ENCODE data around the gene CGNL1. TPM values are rescaled to one million over a fixed set of nuclear protein-coding genes. Genes with fewer than 3 reads are reported as not detected.

CGNL1 gene
- total and polyA plus RNA-seq, 11 donors: 3.8 to 40.0 (median 23.4) TPM

DNA sequence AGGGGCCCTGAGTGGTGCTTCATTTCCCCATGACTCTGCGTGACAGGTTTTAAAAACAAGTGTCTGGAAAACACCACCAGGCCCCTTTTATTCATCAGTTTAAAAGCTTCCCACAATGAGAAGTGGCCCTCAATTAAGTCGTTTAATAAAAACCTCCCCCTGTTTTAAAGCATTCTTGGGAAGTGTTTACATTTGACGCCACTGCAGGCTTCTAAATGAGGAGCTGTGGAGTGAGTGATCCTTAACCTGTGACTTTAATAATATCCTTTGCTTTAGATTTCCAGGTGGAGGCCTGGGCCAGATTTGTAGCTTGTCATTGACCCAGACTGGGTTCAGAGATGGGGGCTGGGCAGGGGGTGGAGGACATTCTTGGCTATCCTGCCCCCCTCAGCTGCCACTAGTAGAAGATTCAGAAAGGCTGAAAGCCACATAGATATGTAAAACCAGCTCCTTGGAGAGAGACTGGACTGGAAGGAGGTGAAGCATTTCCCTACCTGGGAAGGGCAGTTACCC is 11.3 kb downstream of the CGNL1 start:
- intact Hi-C loops (cut with DNase I): no loop called here
- peak overlapping the region in 8 of 12 donors; percentile 17 to 67 (median 52) for H3K27ac ChIP-seq
- 51 to 68% (median 55%) methylated on average over 3 of the region's 3 CpGs for WGBS, 4 donors
- H3K4me1 ChIP-seq: peaks cover 0 to 67% (median 26%) of the 10 kb centered on the region in 12 donors
- H3K27me3 ChIP-seq: no peaks in the 10 kb centered on the region
- DNase-seq (no peak), ATAC-seq (no peak)
- no peaks in the 10 kb centered on the region for H3K9me3 ChIP-seq
- no peaks in the 10 kb centered on the region for H3K36me3 ChIP-seq
- H3K4me3 ChIP-seq: no peak overlapping the region
- TF ChIP-seq CTCF (IDR thresholded peaks at IDR 0.05) (no peak), POLR2A (IDR thresholded peaks at IDR 0.05) (no peak)

GRCh38 chr15:57388464-57388863 is 12.2 kb downstream of the CGNL1 start:
- no peaks in the 10 kb centered on the region for H3K36me3 ChIP-seq
- peaks cover 0 to 60% (median 22%) of the 10 kb centered on the region in 12 donors for H3K4me1 ChIP-seq
- TF ChIP-seq POLR2A (IDR thresholded peaks at IDR 0.05) (no peak), CTCF (IDR thresholded peaks at IDR 0.05) (no peak)
- intact Hi-C loops (cut with DNase I): no loop called here
- ATAC-seq (peak in 3 of 4 donors; percentile 21 to 44 (median 43)), DNase-seq (no peak)
- no peaks in the 10 kb centered on the region for H3K9me3 ChIP-seq
- H3K4me3 ChIP-seq: no peak overlapping the region
- 40 to 60% (median 55%) methylated on average over 6 of the region's 6 CpGs for WGBS, 4 donors
- no peaks in the 10 kb centered on the region for H3K27me3 ChIP-seq
- H3K27ac ChIP-seq: peak overlapping the region in 8 of 12 donors; percentile 17 to 67 (median 52)

DNA sequence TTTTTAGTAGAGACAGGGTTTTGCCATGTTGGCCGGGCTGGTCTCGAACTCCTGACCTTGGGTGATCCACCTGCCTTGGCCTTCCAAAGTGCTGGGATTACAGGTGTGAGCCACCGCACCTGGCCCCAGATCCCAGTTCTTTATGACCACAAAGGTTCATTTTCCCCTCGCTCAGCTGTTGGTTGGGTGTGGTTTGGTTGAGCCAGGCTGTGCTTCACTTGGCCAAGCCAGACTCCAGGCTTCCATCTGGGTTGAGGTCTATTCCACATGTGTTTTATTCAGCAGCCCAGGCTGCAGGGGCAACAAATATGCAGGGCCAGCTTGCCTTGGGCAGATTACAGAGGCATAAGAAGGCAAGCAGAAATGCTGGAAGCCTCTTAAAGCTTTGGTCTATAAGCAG is 13.7 kb downstream of the CGNL1 start:
- TF ChIP-seq CTCF (IDR thresholded peaks at IDR 0.05): no peak
- no peak for TF ChIP-seq POLR2A (IDR thresholded peaks at IDR 0.05)
- H3K4me1 ChIP-seq: peaks cover 0 to 45% (median 19%) of the 10 kb centered on the region in 12 donors
- ATAC-seq (no peak), DNase-seq (no peak)
- no peaks in the 10 kb centered on the region for H3K27me3 ChIP-seq
- 75 to 99% (median 96%) methylated on average over 4 of the region's 4 CpGs for WGBS, 4 donors
- intact Hi-C loops (cut with DNase I): loop anchor here in 1 of 10 donors (10.0 kb wide), 1 partner anchor 55 kb away; no protein-coding TSS in a partner anchor
- H3K4me3 ChIP-seq: no peak overlapping the region
- no peak overlapping the region for H3K27ac ChIP-seq
- H3K9me3 ChIP-seq: no peaks in the 10 kb centered on the region
- no peaks in the 10 kb centered on the region for H3K36me3 ChIP-seq

DNA sequence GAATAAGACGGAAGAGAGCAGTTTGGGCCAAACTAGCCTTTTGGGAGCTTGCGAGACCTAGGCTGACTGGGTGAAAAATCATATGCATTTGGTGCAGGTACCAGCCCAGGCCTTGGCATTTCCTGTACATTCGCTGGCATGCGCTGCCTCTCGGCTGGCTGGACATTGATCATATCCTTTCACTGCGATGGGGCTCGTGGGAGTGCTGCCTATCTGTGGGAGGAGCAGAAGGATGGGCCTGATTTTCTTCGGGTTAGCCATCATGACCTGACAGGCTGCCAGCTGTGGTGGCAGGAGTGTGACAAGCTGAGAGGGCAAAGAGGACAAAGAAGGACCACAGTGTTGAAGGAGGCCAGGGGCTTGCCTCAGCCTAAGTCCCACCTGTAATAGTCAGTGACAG is 14.3 kb downstream of the CGNL1 start:
- Histone ChIP-seq H3K4me3 (no peak overlapping the region), H3K4me1 (peaks cover 0 to 44% (median 16%) of the 10 kb centered on the region in 12 donors), H3K27me3 (no peaks in the 10 kb centered on the region), H3K27ac (no peak overlapping the region), H3K9me3 (no peaks in the 10 kb centered on the region), H3K36me3 (no peaks in the 10 kb centered on the region)
- no peak for ATAC-seq
- intact Hi-C loops (cut with DNase I): loop anchor here in 1 of 10 donors (10.0 kb wide), 1 partner anchor 54 kb away; no protein-coding TSS in a partner anchor
- TF ChIP-seq CTCF (IDR thresholded peaks at IDR 0.05): no peak
- no peak for TF ChIP-seq POLR2A (IDR thresholded peaks at IDR 0.05)
- 87 to 90% (median 88%) methylated on average over 8 of the region's 8 CpGs for WGBS, 4 donors
- DNase-seq: peak in 1 of 5 donors; percentile 27
